Left renal cortex interstitium (tissue), 4 donors: ENCODE results near the gene MPP1. TPM values are rescaled to one million over a fixed set of nuclear protein-coding genes. Genes with fewer than 3 reads are reported as not detected.

Experiments
- DNase-seq, 4 donors: peaks; one replicate each; pipeline ENCODE4 v3.0.0-alpha.2; 2013; ENCODE audit warnings: low read depth in 4 of 4, low spot score in 2 of 4, missing footprints in 1 of 4
- polyA plus RNA-seq, 4 donors: library from polyadenylated mRNA; unstranded; fragments of 120-200 nt; gene quantifications; one replicate each; pipeline ENCODE4 v1.2.1, GENCODE V29; 2013; ENCODE audit not compliant: insufficient read length in 4 of 4

Gene MPP1
- polyA plus RNA-seq, 4 donors, result 28.4 to 38.3 (median 34.2) TPM

DNA sequence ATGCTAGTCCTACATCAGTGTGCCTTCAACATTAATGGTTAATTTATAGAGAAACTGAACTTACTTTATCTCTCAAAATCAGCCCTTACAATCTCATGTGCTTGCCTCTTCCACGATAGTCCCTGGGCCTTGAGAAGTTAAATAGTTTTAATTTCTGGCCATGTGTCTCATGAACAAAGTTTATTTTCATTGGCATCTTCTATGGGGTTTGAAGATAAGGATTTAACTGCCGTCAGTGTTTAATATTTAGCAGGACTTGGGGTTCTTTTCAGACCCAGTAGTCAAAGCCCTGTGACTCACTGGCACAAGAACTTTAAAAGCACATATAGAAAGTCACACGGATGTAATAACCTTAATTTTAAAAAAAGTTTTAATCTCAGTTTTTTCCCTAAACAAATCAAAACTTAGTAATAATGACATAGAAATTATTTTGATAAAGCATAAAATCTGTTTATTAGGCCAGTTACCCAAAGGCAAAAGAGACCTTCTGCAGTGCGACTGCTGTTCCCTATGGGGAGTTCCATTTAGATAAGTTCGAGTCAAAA is 10.1 kb upstream of the MPP1 start:
- DNase-seq, result no peak

DNA sequence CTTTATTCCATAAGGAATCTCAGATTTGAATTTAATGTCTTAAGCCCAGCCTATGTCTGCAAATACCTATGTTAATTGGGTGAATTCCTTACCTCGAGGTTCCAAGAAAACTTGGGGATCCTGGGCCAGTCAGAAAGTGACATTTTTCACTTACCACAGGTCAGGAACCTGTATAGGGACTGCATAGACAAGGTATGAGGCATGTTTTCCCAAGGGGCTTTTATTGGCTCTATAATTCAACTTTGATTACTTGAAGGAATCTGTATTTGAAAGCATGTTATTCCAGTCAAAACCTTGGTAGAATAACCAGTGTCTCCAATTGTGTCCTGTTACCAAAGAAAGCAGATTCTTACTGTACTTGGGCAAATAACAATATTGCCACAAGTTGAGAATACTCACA is 8.5 kb upstream of the MPP1 start:
- DNase-seq, result no peak

DNA sequence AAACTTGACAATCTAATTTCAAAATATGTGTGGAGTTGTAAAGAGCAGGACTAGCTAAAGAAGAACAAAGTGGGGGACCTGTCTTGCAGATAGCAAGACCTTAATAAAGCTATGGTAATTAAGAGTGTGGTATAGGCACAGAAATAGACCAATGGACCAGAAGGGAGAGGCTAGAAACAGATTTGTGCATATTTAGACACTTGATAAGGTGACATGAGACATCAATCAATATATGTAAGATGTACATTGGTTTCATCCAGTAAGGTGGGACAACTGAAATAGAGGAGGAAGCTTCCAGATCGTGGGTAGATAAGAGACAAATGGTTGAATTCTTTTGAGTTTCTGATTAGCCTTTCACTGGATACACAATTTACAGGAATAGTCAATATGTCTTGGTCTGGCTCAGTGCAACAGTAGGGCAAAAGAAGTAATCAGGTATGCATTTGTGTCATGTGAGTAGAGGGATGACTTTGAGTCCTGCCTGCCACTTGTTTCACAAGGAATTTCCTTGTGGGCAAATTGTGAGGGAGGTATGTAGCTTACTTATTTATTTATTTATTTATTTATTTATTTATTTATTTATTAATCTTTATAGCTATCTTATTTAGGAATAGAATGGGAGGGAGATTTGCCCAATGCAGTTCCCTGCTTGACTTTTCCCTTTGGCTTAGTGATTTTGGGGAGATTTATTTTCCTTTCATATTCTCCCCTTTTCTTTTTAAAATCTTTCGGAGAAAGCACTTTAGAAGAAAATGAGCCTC is 7.2 kb upstream of the MPP1 start:
- DNase-seq, result no peak

DNA sequence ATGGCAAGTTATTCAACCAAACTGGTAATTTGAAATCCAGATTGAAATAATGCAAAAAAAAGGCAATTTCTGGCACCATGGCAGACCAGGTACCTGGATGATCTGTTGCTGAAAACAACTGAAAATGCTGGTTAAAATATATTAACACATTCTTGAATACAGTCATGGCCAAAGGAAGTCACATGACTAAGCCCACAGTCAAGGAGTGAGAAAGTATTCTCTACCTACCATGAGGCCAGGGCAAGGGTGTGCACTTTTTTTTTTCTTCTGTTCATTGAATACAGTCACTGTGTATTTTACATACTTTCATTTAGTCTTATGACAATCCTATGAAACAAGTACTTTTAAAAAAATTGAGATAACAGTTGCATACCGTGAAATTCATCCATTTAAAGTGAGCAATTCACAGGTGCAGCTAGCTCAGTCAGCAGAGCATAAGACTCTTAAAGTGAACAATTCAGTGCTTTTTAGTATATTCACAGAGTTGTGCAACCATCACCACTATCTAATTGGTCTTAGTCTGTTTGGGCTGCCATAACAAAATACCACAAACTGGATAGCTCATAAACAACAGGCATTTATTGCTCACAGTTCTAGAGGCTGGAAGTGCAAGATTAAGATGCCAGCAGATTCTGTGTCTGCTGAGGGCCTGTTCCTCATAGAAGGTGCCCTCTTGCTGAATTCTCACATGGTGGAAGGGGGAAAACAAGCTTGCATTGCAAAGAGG is 4.8 kb upstream of the MPP1 start:
- DNase-seq, result no peak

DNA sequence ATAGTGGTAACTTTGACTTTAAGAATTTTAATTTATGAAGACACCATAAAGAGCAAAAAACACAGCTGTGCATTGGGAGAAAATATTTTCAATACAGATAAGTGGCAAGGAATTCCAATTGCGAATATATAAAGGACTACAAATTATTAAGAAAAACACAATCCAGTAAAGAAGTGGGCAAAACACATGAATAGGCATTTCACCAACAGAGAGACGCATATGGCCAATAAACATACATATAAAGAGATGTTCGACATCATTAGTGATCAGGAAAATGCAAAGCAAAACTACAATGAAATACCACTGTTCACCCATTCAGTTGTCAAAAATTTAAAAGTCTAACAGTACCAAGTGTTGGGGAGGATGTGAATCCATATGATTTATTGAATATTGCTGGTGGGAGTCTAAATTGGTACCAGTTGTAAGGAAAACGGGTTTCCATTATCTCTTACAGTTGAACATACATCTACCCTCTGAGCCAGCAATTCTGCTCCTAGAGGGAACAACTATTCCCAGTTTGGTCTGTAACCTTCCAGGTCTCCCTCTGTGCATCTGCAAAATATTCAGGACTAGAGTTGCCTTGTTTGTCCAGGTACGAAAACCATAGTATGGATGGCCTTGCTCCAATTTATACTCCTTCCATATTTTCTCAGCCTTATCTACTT is 1.7 kb upstream of the MPP1 start:
- no peak for DNase-seq

DNA sequence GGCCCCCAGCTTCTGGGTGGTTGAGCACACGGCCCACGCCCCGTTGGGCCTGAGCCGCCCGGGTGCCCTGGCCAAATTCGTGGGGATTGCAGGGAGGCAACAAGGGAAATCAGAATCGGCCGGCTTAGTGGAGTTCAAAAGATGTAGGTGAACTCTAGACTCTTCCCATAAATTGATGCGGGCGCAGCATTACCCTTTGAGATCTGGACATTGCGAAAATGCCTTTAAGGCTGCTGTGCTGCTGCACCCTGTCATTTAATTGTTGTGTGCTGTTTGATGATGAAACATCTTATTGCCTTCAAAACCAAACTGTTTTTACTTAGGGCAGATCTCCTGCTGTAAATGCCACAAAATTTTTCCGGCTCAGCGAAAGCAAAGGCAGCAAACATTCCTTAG is 409 bp upstream of the MPP1 start:
- DNase-seq, result no peak

DNA sequence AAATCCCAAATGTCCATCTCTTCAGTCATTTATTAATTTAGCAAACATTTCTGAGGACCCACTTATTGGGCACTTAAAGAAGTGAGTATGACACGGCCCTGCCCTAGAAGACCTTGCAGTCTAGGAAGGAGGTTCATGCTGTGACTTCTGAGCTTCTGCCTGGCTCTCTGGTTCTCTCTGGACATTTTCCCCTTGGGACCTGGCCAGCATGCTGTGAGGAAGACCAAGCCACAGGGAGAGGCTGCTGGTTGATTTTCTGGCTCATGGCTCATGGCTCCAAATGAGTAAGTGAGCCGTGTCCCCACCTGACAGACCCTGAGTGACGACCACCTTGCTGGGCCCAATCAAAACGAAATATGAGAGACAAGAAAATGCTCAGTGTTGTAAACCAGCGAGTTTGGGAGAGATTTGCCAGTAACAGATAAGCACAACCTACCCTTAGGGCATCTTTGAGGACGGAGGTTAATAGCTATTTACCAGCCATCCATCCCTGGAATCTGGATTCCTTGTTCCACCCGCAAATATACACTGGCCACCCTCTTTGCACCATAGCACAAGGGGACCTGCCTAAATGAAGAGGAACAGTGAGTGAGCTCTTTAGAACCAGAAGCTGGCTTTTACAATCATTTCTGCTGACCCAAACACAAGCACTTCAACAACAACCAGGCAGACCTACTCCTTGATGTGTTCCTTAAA is 876 bp downstream of the MPP1 start:
- DNase-seq, result no peak

DNA sequence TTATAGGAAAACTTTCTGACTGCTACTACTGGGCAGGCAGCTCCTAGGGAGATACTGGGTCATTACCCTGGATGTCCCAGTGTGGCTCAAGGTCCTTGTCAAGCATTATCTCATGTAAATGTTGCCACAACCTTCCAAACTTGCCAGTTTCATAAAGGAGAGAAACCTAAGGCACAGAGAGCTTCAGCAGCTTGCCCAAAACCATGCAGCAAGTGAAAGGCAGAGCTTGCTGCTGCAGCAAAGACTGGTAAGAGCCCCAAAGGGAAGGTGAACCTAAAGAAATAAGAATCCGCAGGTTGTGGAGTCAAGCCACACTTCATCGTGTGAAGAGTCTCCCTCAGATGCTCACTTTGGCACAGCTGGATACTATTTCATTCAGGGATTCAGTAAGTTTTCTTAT is 2.3 kb downstream of the MPP1 start:
- no peak for DNase-seq

DNA sequence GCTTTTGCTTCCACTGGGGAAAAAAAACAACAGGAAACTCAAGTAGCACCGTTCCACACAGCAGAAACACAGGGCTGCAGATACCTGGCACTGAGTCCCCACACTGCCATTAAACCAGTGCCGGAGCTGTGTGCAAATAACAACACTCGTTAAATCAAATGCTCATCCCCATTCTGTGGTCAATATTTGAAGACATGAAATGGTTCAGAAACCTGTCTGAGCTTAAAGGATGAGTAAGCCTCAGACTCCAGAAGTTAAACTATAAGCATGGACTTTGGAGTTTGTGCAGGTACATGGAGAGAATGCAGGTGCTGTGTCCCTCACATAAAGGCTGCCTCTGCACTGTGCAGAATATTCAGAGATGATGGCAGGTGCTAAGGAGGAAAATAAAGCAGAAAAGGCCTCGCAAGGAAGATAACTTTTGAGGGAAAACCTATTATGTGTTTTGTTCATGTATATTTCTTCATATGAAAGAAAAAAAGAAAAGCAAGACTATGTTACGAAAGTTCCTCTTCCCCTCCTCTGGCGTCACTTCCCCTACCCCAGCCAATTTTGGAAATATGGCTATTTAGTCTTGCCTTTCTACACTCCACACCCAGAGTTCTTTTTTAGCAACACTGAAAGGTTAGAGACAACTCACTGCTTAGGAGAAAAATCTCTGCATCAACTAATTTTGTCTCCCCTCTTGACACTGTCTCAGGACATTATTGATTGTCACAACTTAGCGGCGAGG is 4.6 kb downstream of the MPP1 start:
- no peak for DNase-seq

DNA sequence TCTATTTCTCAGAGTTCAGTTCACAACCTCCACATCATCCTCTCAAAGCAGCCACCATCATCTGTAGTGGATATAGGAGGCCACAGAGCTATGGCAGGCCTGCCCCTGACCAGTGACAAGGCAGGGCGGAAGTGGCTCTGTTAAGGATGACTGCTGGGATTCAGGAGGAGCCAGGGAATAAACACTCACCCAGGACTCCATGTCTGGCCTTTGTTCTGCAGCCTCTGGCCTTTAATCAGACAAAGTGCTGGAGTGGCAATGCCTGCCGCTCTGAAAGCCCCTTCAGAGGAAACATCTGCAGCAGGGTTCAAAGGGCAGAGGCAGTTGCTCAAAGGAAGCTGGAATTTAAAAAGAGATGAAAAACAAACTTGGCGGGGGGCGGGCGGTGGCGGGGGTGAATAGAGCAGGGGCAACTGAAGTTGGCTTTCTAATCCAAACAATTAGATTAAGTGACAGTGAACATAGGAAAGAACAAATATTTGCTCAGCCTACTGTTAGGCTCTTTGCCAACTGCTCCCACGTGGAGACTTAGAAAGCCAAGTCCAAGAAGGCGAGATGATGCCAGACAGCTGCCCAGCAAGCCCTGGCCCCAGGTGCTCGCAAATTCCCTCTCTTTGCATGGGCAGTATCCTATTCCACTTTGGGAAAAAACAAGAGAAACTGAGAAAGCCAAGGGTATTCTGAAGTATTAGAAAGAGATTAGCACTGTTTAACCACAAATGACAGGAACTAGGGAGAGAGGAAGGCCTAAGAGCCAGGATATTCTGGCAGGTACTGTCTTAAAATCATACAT is 5.5 kb downstream of the MPP1 start:
- DNase-seq, result no peak

DNA sequence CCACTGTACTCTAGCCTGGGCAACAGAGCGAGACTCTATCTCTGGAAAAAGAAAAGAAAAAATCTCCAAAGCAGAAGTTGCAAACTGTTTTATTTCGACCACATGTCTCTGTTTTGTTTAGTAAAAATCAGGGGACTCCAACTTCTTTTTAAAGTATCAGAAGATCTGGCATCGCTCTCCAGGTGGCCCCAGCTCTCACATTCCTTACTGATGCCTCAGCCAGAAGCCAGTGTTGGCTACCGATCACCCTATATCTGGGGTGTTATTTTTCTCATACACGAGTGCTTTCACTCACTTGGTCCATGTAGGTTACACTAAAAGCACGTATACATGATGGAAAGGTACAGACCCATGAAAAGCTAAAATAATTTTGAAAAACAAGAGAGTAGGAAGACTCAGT is 8.3 kb downstream of the MPP1 start:
- no peak for DNase-seq

DNA sequence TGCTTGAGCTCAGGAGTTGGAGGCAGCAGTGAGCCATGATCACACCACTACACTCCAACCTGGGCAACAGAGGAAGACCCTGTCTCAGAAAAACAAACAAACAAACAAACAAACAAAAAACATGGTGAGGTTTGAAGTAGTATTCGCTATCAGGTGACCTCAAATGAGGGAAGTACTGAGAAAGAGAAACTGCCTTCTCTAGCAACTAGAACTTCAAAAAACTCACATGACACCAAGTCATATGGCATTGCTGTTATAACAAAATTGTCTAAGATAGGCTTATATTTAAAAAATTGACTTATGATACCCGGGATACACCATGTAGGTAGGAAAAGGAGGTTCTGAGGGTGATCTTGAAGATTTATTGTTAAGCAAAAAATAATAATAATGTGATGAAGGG is 10.3 kb downstream of the MPP1 start:
- no peak for DNase-seq

DNA sequence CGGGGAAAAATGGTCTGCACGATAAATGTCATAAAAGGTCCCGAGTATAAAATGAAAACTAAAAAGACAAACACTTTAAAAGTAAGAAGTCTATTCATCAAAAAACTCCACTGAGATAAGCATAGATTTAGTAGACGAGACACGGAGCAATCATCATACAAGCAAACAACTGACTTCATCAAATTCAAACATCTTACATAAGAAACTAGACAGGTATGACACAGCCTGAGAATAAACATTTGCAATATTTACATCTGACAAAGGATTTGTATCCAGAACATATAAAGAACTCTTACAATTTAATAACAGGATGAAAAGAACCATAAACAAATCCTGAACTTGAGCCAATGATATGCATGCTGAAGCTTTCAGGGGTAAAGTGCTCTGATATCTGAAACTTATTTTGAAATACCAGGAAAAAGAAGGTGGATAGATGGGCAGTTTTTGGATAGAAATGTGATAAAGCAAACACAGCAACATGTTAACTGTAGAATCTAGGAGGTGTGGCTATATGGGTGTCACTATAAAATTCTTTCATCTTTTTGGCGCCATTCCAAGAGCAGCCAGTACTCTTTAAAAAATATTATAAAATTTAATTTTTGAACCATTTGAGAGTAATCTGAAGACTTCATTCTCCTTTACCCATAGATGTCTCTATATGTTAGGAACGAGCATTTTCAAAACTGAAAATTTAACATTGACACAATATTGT is 12.0 kb downstream of the MPP1 start:
- no peak for DNase-seq

DNA sequence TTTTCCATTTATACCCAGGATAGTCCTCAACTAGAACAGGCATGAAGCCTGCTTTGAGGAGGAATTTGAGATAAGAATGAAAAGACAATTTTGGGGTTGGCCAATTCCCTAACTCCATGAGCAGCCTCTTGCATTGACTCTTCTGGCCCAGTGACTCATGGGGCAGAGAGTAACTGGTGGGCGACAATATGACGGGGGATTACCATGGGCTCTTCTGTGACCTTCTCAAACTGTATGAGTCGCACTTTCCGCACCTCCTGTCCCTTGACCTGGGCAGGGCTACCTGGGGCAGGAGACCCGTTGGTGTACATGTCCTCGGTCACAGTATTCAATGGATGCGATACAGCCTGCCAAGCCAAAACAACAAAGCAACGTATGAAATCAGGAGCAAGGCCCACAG is 13.3 kb downstream of the MPP1 start:
- DNase-seq, result no peak

DNA sequence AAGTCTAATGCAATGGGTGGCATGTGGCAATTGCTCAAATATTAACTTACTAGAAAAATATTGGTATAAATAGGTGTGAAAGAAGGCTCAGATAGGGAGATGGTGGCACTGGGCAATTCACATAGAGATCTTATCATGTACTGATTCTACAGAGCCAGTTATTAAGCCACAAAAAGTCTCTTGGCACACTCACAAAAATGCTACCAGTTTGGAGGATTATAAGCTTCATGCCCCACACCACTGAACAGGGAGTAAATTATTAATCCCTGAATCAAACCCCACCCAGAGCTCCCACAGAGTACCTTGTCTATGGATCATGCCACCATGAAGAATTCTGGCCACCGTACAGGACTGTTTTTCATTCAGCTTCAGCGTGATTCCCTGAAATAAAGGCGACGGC is 13.8 kb downstream of the MPP1 start:
- no peak for DNase-seq

DNA sequence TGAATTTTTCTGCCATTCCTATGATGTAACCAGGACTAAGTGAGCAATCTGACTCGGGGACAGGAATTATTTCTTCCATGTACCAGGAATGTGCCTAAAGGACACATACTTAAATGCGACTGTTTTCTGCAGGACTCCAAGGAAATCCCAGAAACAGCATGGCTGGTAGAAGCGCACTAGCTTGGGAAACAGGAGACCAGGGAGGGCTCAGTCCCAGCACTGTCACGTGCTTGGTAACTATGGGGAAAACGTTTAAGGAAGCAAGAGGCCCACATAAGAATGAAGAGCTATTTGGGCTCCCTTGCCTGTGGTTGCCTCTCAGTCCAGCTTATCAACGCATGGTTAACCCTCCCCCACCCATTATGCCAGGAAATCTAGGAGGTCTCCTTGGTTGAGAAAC is 19.6 kb downstream of the MPP1 start:
- no peak for DNase-seq

DNA sequence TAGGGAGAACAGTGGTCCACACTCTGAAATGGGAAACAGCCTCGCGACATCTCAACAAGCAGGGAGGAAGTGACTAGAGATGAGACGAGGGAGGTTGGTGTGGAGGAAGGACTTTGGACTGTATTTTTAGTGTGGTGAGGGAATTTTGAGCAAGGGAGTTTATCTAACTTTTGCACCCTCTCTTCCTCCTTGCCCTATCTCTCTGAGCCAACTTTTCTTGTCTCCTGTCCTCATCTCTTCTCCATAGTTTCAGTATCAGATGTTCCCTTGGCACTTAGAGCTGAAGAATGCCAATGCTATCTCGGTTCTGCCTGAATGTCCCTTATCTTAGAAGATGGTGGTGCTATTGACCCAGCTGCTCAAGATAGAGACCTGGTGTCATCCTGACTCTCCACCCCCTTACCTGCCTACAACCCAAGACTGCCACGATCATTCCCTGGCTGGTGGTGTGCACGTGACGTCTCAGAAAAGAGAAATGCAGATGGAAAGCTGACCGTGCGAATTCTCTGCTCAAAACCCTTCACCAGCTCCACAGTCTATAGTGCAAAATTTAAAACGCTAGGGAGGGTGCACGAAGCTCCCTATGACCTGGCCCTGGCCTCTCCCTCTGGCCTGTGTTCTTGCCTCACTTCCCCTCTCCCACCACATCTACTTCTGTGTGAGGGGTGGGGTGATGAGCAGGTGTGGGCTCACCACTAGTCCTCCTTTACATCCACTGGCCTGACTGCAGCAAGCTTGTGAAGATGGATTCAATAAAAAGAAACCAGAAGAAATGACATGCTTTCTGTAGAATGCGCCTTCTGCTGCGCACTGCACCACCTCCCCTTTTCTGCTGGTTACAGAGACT is 20.9 kb downstream of the MPP1 start:
- DNase-seq, result no peak

DNA sequence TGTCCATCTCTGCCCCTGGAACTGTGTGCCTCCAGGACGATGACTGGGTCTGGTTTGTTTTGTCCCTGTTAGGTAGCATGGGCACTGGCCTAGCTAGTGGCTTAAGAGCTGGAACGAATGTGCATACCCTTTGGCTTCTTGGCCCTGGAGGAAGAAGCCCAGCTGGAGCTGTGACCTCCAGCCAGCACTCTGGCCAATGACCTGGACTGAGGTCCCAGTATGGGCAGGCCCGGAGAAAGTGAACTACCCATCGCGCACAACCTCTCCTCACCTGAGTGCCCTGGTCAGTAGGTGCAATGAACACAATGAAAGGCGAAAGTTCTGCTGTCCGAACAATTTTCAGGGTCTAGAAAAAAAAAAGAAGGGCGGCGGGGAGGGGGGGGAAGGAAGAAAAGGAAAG is 24.3 kb downstream of the MPP1 start:
- DNase-seq, result no peak
